Activated T-cell treated with anti-CD3 and anti-CD28 coated beads, Interleukin-2, amount 50 U/mL, for 48 hours (primary cell): ENCODE data around the gene SLITRK5.

Source experiments
- DNase-seq, 2 experiments: peaks; one replicate each; pipeline ENCODE4 v3.0.0-alpha.2; 2020

The SLITRK5 gene

GRCh38 chr13:87671031-87671752 is at the start of gene SLITRK5:
Gene SLITRK5 (plus strand): TSS chr13:87671371. CDS start chr13:87675389, 4,018 bp downstream.
- peak; percentile 82 to 84 for DNase-seq

GRCh38 chr13:87622971-87623370 is 48.2 kb upstream of the SLITRK5 start:
- no peak for DNase-seq

GRCh38 chr13:87656306-87656705 is 14.9 kb upstream of the SLITRK5 start:
- DNase-seq = no peak

GRCh38 chr13:87661471-87661870 is 9.7 kb upstream of the SLITRK5 start:
- no peak for DNase-seq

- DNase-seq = no peak
Measured at GRCh38 chr13:87666831-87667230, 4.3 kb upstream of the SLITRK5 start.

- no peak for DNase-seq
Measured at GRCh38 chr13:87667686-87668085, 3.5 kb upstream of the SLITRK5 start.

GRCh38 chr13:87669379-87669978 is 1.7 kb upstream of the SLITRK5 start:
- no peak for DNase-seq

- DNase-seq = no peak
Measured at GRCh38 chr13:87671753-87672605, 808 bp downstream of the SLITRK5 start.

- DNase-seq = no peak
Measured at GRCh38 chr13:87674247-87674738, 3.1 kb downstream of the SLITRK5 start.

- no peak for DNase-seq
Measured at GRCh38 chr13:87675851-87676250, 4.7 kb downstream of the SLITRK5 start.

GRCh38 chr13:87676254-87677042 is 5.3 kb downstream of the SLITRK5 start:
- DNase-seq = no peak

- DNase-seq = no peak
Measured at GRCh38 chr13:87677043-87677495, 5.9 kb downstream of the SLITRK5 start.

- peak; percentile 24 to 39 for DNase-seq
Measured at GRCh38 chr13:87677496-87678371, 6.6 kb downstream of the SLITRK5 start.

- no peak for DNase-seq
Measured at GRCh38 chr13:87678372-87678752, 7.2 kb downstream of the SLITRK5 start.

- DNase-seq = no peak
Measured at GRCh38 chr13:87680298-87680697, 9.1 kb downstream of the SLITRK5 start.

- no peak for DNase-seq
Measured at GRCh38 chr13:87684850-87685742, 13.9 kb downstream of the SLITRK5 start.

GRCh38 chr13:87696458-87696857 is 25.3 kb downstream of the SLITRK5 start:
- DNase-seq = no peak

- DNase-seq = no peak
Measured at GRCh38 chr13:87698268-87698667, 27.1 kb downstream of the SLITRK5 start.

GRCh38 chr13:87709947-87710346 is 38.8 kb downstream of the SLITRK5 start:
- no peak for DNase-seq

- no peak for DNase-seq
Measured at GRCh38 chr13:87712012-87712411, 40.8 kb downstream of the SLITRK5 start.
